Measurements from ENCODE around the gene PLA2G4D. TPM values are rescaled to one million over a fixed set of nuclear protein-coding genes. Genes with fewer than 3 reads are reported as not detected.

The PLA2G4D gene
- total RNA-seq, 6 experiments from 2014 or later = not detected

GRCh38 chr15:42121682-42122081 lies 27.3 kb upstream of the PLA2G4D start:
- no peak for TF ChIP-seq CTCF (IDR thresholded peaks at IDR 0.05)
- Mint-ChIP-seq H3K4me3 (no peak overlapping the region), H3K27ac (no peak overlapping the region), H3K9me3 (no peaks in the 10 kb centered on the region), H3K27me3 (ENCODE audit: insufficient read depth) (peaks cover 39% of the 10 kb centered on the region), H3K4me1 (ENCODE audit: low read depth) (no peaks in the 10 kb centered on the region), H3K36me3 (ENCODE audit: low read depth) (no peaks in the 10 kb centered on the region)
- no peak for DNase-seq

- H3K4me3 Mint-ChIP-seq = no peak overlapping the region
- H3K27me3 Mint-ChIP-seq (ENCODE audit: insufficient read depth) = peaks cover 39% of the 10 kb centered on the region
- no peaks in the 10 kb centered on the region for H3K36me3 Mint-ChIP-seq (ENCODE audit: low read depth)
- H3K27ac Mint-ChIP-seq = no peak overlapping the region
- no peak for TF ChIP-seq CTCF (IDR thresholded peaks at IDR 0.05)
- H3K9me3 Mint-ChIP-seq = peaks cover 5% of the 10 kb centered on the region
- no peaks in the 10 kb centered on the region for H3K4me1 Mint-ChIP-seq (ENCODE audit: low read depth)
- DNase-seq = no peak
Measured at GRCh38 chr15:42121021-42121420, 26.7 kb upstream of the PLA2G4D start.

GRCh38 chr15:42120285-42120684 lies 25.9 kb upstream of the PLA2G4D start:
- no peaks in the 10 kb centered on the region for H3K36me3 Mint-ChIP-seq (ENCODE audit: low read depth)
- no peak for TF ChIP-seq CTCF (IDR thresholded peaks at IDR 0.05)
- H3K27ac Mint-ChIP-seq = no peak overlapping the region
- H3K4me1 Mint-ChIP-seq (ENCODE audit: low read depth) = no peaks in the 10 kb centered on the region
- H3K4me3 Mint-ChIP-seq = no peak overlapping the region
- no peak for DNase-seq
- H3K27me3 Mint-ChIP-seq (ENCODE audit: insufficient read depth) = peaks cover 39% of the 10 kb centered on the region
- peaks cover 5% of the 10 kb centered on the region for H3K9me3 Mint-ChIP-seq

- Mint-ChIP-seq H3K27ac (no peak overlapping the region), H3K9me3 (peaks cover 5% of the 10 kb centered on the region), H3K4me1 (ENCODE audit: low read depth) (no peaks in the 10 kb centered on the region), H3K36me3 (ENCODE audit: low read depth) (no peaks in the 10 kb centered on the region), H3K4me3 (no peak overlapping the region), H3K27me3 (ENCODE audit: insufficient read depth) (peaks cover 36% of the 10 kb centered on the region)
- DNase-seq = no peak
- no peak for TF ChIP-seq CTCF (IDR thresholded peaks at IDR 0.05)
Measured at GRCh38 chr15:42119446-42119760, 25.0 kb upstream of the PLA2G4D start.

GRCh38 chr15:42118650-42119445 lies 24.5 kb upstream of the PLA2G4D start:
- no peak overlapping the region for H3K27ac Mint-ChIP-seq
- no peak for TF ChIP-seq CTCF (IDR thresholded peaks at IDR 0.05)
- no peaks in the 10 kb centered on the region for H3K36me3 Mint-ChIP-seq (ENCODE audit: low read depth)
- H3K4me3 Mint-ChIP-seq = no peak overlapping the region
- DNase-seq = no peak
- peaks cover 5% of the 10 kb centered on the region for H3K9me3 Mint-ChIP-seq
- H3K4me1 Mint-ChIP-seq (ENCODE audit: low read depth) = no peaks in the 10 kb centered on the region
- H3K27me3 Mint-ChIP-seq (ENCODE audit: insufficient read depth) = peaks cover 32% of the 10 kb centered on the region
